Measurements from ENCODE around the gene AKR1C2. TPM values are rescaled to one million over a fixed set of nuclear protein-coding genes. Genes with fewer than 3 reads are reported as not detected.
"Not testable (repeated sequence)": the region's sequence is repeated elsewhere in the genome, so short reads cannot be mapped to it uniquely, and the experiment has no call there.

The AKR1C2 gene
- total and polyA plus RNA-seq, 9 of the 15 experiments (the other 6 are each of a cell fraction or from before 2014, with no cell fraction given), result 13.8 to 74.0 (median 30.5) TPM

GRCh38 chr10:4943821-4944220, 59.8 kb downstream of the AKR1C2 start (continued):
- TF ChIP-seq MYBL2 (IDR thresholded peaks at IDR 0.05; ENCODE audit: low read depth), result no peak
- TF ChIP-seq MYBL2 (CRISPR knock-in tag; IDR thresholded peaks at IDR 0.05; ENCODE audit: borderline replicate concordance), result no peak
- no peak for TF ChIP-seq KLF10 (CRISPR knock-in tag; IDR thresholded peaks at IDR 0.05)
- no peak for TF ChIP-seq ZNF449 (CRISPR knock-in tag; IDR thresholded peaks at IDR 0.05)

- intact Hi-C loops (cut with micrococcal nuclease) (loop anchor here (1.0 kb wide), 1 partner anchor 94 kb away; no protein-coding TSS in a partner anchor), in situ Hi-C loops (cut with MboI) (loop anchor here (5.0 kb wide), 1 partner anchor 79 kb away; no protein-coding TSS in a partner anchor)
- H3K4me2 ChIP-seq (ENCODE audit: insufficient read depth, low read length); H3K27ac ChIP-seq (ENCODE audit: extremely low read depth, low read depth, low read length); BruUV-seq (replicated peaks); POLR2A ChIA-PET; H3K27me3 ChIP-seq (ENCODE audit: control insufficient read depth in 2 of 2, insufficient read depth in 2 of 2, low read length in 2 of 2); H3K9me3 ChIP-seq (replicated peaks; ENCODE audit: control insufficient read depth, insufficient read depth, low read depth, low read length); H3K9ac ChIP-seq (ENCODE audit: insufficient read depth in 1 of 2, low read depth in 2 of 2, low read length in 2 of 2); ATAC-seq; H4K20me1 ChIP-seq (replicated peaks; ENCODE audit: control insufficient read depth, insufficient read depth, low read length); H2AFZ ChIP-seq (ENCODE audit: low read depth, low read length); H3K9me1 ChIP-seq (ENCODE audit: control insufficient read depth, insufficient read depth, low read length); H3K4me3 ChIP-seq; DNase-seq (ENCODE audit: extremely low read depth in 1 of 4, low spot score in 3 of 4); CTCF ChIA-PET (ENCODE audit: low intra/inter-chr PET ratio); H3K36me3 ChIP-seq (ENCODE audit: control insufficient read depth, insufficient read depth, low read length); H3K79me2 ChIP-seq (ENCODE audit: control insufficient read depth, insufficient read depth, low read length); FAIRE-seq: not testable (repeated sequence)
- peaks cover 0 to 27% of the 10 kb centered on the region in 2 experiments; a peak in 4 of 5 replicates for H3K4me1 ChIP-seq (replicated peaks in 1 of 2; ENCODE audit: control insufficient read depth in 2 of 2, insufficient read depth in 2 of 2, low read length in 2 of 2)
These were observed 60.2 kb downstream of the AKR1C2 start for GRCh38 chr10:4943416-4943815.

Data from K562 (cell line).